Panc1 (cell line): ENCODE measurements around the gene IL1RAP. TPM values are rescaled to one million over a fixed set of nuclear protein-coding genes. Genes with fewer than 3 reads are reported as not detected.

Experiments used
- ATAC-seq: fragments of 200-7000 bp; cut with Tn5 transposase; 2 replicates; pipeline ENCODE4 v1.9.1; 2020; ENCODE audit warnings: mild to moderate bottlenecking, moderate library complexity
- BruUV-seq: library from RNA; stranded (reverse); fragments of 400-500 nt; replicated peaks from 2 replicates; lab custom pipeline; 2021; lab: Mats Ljungman, UMichigan
- CTCF ChIA-PET: fragments of 300-600 bp; sonication (Branson Sonifier 250); formaldehyde crosslinking; loops from one replicate; lab custom pipeline; 2022; ENCODE audit warnings: antibody characterized with exemption; lab: Charles Lee
- POLR2A ChIA-PET: fragments of 300-600 bp; sonication (Branson Sonifier 250); formaldehyde crosslinking; loops from one replicate; lab custom pipeline; 2022; ENCODE audit warnings: antibody characterized with exemption; lab: Charles Lee
- DNase-seq: peaks from one replicate; pipeline ENCODE4 v3.0.0-alpha.2; 2010; ENCODE audit warnings: low read depth, low spot score
- H3K27ac ChIP-seq: 2 replicates; pipeline ENCODE4 v1.5.1; 2011; ENCODE audit warnings: mild to moderate bottlenecking, low read length, inconsistent platforms
- H3K27me3 ChIP-seq: fragments of 200-500 bp; sonication (Bioruptor generic); 2 replicates; pipeline ENCODE4 v1.6.0; 2014; ENCODE audit warnings: low read length, inconsistent platforms; ENCODE audit not compliant: control insufficient read depth, insufficient read depth
- H3K36me3 ChIP-seq: fragments of 200-500 bp; sonication (Bioruptor generic); 2 replicates; pipeline ENCODE4 v1.5.1; 2014; ENCODE audit warnings: inconsistent platforms, mild to moderate bottlenecking, low read length, moderate library complexity; ENCODE audit not compliant: control insufficient read depth, insufficient read depth
- H3K4me1 ChIP-seq: 2 replicates; pipeline ENCODE4 v1.5.1; 2011; ENCODE audit warnings: inconsistent platforms, mild to moderate bottlenecking, low read length, moderate library complexity; ENCODE audit not compliant: control insufficient read depth, insufficient read depth
- H3K4me3 ChIP-seq, 2 experiments: 2 replicates each; pipeline ENCODE4 v1.5.1; 2011 to 2012; ENCODE audit warnings: low read depth in 2 of 2, low read length in 2 of 2, mild to moderate bottlenecking in 2 of 2, inconsistent platforms in 1 of 2, moderate library complexity in 1 of 2
- H3K9me3 ChIP-seq: fragments of 200-500 bp; sonication (Bioruptor generic); 2 replicates; pipeline ENCODE4 v1.5.1; 2014; ENCODE audit warnings: low read depth, mild to moderate bottlenecking, inconsistent platforms, low read length, moderate library complexity; ENCODE audit not compliant: control insufficient read depth, insufficient read depth
- POLR2AphosphoS5 ChIP-seq: IDR thresholded peaks from 2 replicates; pipeline ENCODE4 v1.6.1; 2012; ENCODE audit warnings: mild to moderate bottlenecking, low read depth, low read length, moderate library complexity
- SIN3A ChIP-seq: IDR thresholded peaks from 2 replicates; pipeline ENCODE4 v1.6.1; 2012; ENCODE audit warnings: low read depth, mild to moderate bottlenecking, low read length, moderate library complexity, borderline replicate concordance; ENCODE audit not compliant: insufficient read depth
- TCF7L2 ChIP-seq: IDR thresholded peaks from 2 replicates; pipeline ENCODE4 v1.6.1; 2011; ENCODE audit warnings: mild to moderate bottlenecking, low read depth, low read length, inconsistent platforms
- in situ Hi-C: cut with HindIII; loops from 2 replicates; pipeline ENCODE4 v1.10.0; 2016; ENCODE audit warnings: low sequenced_read_pairs, low pct_unique_long_range_greater_than_20kb
- intact Hi-C: fragments of 100-400 bp; cut with micrococcal nuclease; formaldehyde crosslinking; loops from one replicate; pipeline ENCODE4 v1.10.0; 2022; ENCODE audit not compliant: unreplicated experiment
- total RNA-seq: library from RNA; stranded (reverse); gene quantifications from one replicate; pipeline ENCODE4 v1.2.1, GENCODE V29; 2021; ENCODE audit not compliant: unreplicated experiment
- TF ChIP-seq, protein P1 (sequence below): fragments of 450-650 bp; IDR thresholded peaks from 2 replicates; pipeline ENCODE4 v1.5.1; 2017; ENCODE audit warnings: mild to moderate bottlenecking
- TF ChIP-seq, protein P2 (sequence below), 2 experiments: IDR thresholded peaks; 2 replicates each; pipeline ENCODE4 v1.6.1; 2011 to 2012; ENCODE audit warnings: low read depth in 2 of 2, control low read depth in 1 of 2, low read length in 1 of 2, mild to moderate bottlenecking in 1 of 2, moderate library complexity in 1 of 2; ENCODE audit not compliant: insufficient read depth in 1 of 2

The IL1RAP gene
- total RNA-seq, 1 experiment from 2014 or later = 5.2 TPM

DNA sequence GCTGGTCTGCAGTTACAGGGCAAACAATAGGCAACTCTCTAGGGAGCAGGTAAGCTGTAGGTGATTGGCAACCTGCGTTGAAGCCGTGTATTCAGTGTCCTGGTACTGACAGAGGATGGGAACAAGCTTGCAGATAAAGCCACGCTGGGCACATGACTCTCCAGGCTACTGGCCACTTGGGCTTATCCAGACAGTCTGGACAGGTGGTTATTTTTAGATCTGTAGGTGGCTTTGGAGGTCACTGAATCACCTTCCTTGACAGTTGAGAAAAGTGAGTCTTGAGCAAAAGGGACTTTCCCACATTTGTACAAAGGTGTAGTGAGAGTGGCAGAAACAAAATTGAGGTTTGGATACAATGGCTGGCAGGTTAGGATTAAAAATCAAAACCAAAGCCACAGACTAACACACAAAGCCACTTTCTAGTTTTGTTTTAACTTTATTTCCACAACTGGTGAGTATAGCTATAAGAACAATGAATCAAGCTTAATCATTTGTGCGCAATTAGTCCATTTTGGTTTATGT lies 22.3 kb upstream of the IL1RAP start:
- no peaks in the 10 kb centered on the region for H3K4me1 ChIP-seq
- H3K4me3 ChIP-seq = no peak overlapping the region
- H3K27me3 ChIP-seq = no peaks in the 10 kb centered on the region
- no TSS peak for BruUV-seq
- CTCF ChIA-PET = no interaction called here
- no peak for DNase-seq
- no peak overlapping the region for H3K27ac ChIP-seq
- intact Hi-C loops = no loop called here
- no peaks in the 10 kb centered on the region for H3K36me3 ChIP-seq
- no peak for TF ChIP-seq SIN3A
- TF ChIP-seq TCF7L2 = no peak
- TF ChIP-seq, protein P1, sequence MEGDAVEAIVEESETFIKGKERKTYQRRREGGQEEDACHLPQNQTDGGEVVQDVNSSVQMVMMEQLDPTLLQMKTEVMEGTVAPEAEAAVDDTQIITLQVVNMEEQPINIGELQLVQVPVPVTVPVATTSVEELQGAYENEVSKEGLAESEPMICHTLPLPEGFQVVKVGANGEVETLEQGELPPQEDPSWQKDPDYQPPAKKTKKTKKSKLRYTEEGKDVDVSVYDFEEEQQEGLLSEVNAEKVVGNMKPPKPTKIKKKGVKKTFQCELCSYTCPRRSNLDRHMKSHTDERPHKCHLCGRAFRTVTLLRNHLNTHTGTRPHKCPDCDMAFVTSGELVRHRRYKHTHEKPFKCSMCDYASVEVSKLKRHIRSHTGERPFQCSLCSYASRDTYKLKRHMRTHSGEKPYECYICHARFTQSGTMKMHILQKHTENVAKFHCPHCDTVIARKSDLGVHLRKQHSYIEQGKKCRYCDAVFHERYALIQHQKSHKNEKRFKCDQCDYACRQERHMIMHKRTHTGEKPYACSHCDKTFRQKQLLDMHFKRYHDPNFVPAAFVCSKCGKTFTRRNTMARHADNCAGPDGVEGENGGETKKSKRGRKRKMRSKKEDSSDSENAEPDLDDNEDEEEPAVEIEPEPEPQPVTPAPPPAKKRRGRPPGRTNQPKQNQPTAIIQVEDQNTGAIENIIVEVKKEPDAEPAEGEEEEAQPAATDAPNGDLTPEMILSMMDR = no peak
- in situ Hi-C loops = no loop called here
- POLR2A ChIA-PET = no interaction called here
- ATAC-seq = no peak; the same call in 1 of the 2 replicates
- H3K9me3 ChIP-seq = no peaks in the 10 kb centered on the region

DNA sequence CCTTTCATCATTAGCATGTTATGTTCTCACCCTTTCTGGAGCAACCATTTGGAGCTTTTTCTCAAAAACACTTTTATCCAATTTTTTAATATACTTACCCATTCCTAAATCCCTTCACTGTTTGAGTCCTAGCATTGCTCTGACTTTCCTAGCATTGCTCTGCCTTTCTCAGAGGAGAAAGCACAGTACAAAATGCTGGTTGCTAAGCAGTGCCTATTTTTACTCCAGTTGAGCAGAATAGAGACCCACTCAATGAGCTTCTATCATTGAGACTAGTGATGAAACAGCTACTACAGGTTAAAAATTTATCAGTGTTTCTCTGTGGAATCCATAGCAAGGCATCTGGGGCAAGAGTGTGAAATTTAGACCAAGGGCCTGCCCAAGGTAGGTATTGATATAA lies 21.8 kb upstream of the IL1RAP start:
- no peak overlapping the region for H3K4me3 ChIP-seq
- no peaks in the 10 kb centered on the region for H3K9me3 ChIP-seq
- ATAC-seq = no peak
- in situ Hi-C loops = no loop called here
- DNase-seq = no peak
- H3K27me3 ChIP-seq = no peaks in the 10 kb centered on the region
- H3K4me1 ChIP-seq = no peaks in the 10 kb centered on the region
- BruUV-seq = no TSS peak
- H3K36me3 ChIP-seq = no peaks in the 10 kb centered on the region
- ChIA-PET POLR2A (no interaction called here), CTCF (no interaction called here)
- no peak overlapping the region for H3K27ac ChIP-seq
- intact Hi-C loops = no loop called here
- TF ChIP-seq TCF7L2 = no peak
- TF ChIP-seq, protein P1 = no peak
- TF ChIP-seq SIN3A = no peak
- TF ChIP-seq POLR2AphosphoS5 = no peak
- TF ChIP-seq, protein P2, sequence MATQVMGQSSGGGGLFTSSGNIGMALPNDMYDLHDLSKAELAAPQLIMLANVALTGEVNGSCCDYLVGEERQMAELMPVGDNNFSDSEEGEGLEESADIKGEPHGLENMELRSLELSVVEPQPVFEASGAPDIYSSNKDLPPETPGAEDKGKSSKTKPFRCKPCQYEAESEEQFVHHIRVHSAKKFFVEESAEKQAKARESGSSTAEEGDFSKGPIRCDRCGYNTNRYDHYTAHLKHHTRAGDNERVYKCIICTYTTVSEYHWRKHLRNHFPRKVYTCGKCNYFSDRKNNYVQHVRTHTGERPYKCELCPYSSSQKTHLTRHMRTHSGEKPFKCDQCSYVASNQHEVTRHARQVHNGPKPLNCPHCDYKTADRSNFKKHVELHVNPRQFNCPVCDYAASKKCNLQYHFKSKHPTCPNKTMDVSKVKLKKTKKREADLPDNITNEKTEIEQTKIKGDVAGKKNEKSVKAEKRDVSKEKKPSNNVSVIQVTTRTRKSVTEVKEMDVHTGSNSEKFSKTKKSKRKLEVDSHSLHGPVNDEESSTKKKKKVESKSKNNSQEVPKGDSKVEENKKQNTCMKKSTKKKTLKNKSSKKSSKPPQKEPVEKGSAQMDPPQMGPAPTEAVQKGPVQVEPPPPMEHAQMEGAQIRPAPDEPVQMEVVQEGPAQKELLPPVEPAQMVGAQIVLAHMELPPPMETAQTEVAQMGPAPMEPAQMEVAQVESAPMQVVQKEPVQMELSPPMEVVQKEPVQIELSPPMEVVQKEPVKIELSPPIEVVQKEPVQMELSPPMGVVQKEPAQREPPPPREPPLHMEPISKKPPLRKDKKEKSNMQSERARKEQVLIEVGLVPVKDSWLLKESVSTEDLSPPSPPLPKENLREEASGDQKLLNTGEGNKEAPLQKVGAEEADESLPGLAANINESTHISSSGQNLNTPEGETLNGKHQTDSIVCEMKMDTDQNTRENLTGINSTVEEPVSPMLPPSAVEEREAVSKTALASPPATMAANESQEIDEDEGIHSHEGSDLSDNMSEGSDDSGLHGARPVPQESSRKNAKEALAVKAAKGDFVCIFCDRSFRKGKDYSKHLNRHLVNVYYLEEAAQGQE (IDR thresholded peaks at IDR 0.05; ENCODE audit: insufficient read depth in 1 of 2, low read depth in 2 of 2, low read length in 1 of 2) = no peak
